HepG2 (cell line): ENCODE measurements around the gene ENHO.

Source experiments
- GZF1 ChIP-seq: sonication (generic); formaldehyde crosslinking; IDR thresholded peaks from 2 replicates; pipeline ENCODE4 v1.5.1; 2020; ENCODE audit warnings: mild to moderate bottlenecking, missing genetic modification reagents
- JUN ChIP-seq: sonication (generic); formaldehyde crosslinking; IDR thresholded peaks from 2 replicates; pipeline ENCODE4 v1.4.0; 2020; ENCODE audit warnings: mild to moderate bottlenecking, missing genetic modification reagents
- ZNF263 ChIP-seq: sonication (generic); formaldehyde crosslinking; IDR thresholded peaks from 2 replicates; pipeline ENCODE4 v1.4.0; 2020; ENCODE audit warnings: missing genetic modification reagents
- TF ChIP-seq, protein P1 (sequence below): sonication (generic); formaldehyde crosslinking; IDR thresholded peaks from 2 replicates; pipeline ENCODE4 v1.4.0; 2020; ENCODE audit warnings: missing genetic modification reagents

DNA sequence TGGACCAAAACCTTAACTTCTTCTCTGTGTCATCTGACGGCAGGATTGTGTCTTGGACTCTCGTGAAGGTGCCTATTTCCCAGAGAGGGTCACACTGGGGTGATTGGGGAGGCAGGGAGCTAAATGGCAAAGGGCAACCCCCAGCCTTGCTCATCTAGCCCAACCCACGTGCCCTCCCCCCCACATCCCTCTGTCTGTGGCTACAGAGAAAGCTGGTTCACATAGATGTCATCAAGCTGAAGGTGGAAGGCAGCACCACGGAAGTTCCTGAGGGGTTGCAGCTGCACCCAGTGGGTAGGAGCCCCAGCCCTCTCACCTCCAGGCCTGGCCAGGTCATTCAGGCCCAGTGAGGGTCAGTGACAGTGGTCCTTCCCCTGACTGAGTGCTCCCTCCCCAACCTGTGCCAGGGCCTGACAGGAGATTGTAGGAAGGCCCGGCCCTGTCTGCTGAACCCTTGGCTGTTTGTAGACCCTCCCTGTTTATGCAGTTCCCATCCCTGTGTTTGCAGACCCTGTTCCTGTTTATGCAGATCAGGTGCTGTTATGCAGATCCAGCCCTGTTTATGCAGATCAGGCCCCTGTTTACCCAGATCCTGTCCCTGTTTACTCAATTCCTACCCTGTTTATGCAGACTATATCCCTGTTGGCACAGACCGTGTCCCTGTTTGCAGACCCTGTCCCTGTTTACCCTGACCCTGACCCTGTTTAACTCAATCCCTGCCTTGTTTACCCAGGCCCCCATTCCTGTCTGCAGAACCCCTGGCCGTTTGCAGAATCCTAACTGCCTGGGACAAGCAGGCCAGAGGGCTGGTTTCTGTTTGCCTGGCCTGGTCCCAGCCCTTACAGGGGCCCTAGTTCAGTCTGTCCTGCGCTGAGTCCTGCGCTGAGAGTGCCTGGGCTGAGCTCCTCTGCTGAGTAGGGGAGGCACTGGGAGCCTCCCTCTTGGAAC, 10.4 kb downstream of the ENHO start:
- TF ChIP-seq GZF1 (CRISPR knock-in tag) (no peak), ZNF263 (CRISPR knock-in tag) (peak; percentile 71), JUN (CRISPR knock-in tag) (no peak)
- TF ChIP-seq, protein P1, sequence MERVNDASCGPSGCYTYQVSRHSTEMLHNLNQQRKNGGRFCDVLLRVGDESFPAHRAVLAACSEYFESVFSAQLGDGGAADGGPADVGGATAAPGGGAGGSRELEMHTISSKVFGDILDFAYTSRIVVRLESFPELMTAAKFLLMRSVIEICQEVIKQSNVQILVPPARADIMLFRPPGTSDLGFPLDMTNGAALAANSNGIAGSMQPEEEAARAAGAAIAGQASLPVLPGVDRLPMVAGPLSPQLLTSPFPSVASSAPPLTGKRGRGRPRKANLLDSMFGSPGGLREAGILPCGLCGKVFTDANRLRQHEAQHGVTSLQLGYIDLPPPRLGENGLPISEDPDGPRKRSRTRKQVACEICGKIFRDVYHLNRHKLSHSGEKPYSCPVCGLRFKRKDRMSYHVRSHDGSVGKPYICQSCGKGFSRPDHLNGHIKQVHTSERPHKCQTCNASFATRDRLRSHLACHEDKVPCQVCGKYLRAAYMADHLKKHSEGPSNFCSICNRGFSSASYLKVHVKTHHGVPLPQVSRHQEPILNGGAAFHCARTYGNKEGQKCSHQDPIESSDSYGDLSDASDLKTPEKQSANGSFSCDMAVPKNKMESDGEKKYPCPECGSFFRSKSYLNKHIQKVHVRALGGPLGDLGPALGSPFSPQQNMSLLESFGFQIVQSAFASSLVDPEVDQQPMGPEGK: peak; percentile 80
